Aorta (tissue), 5 donors: ENCODE results near the gene CHST11. TPM values are rescaled to one million over a fixed set of nuclear protein-coding genes. Genes with fewer than 3 reads are reported as not detected.
"Not testable (repeated sequence)": the region's sequence is repeated elsewhere in the genome, so short reads cannot be mapped to it uniquely, and the experiment has no call there.

Source experiments
- ATAC-seq: fragments of 200-7000 bp; cut with Tn5 transposase; one replicate; pipeline ENCODE4 v1.9.1; 2022; ENCODE audit warnings: moderate library complexity; ENCODE audit not compliant: low FRiP score
- DNase-seq, 2 donors: peaks; one replicate each; pipeline ENCODE4 v3.0.0-alpha.2; 2020
- H3K27ac ChIP-seq, 2 donors: one replicate each; pipeline ENCODE4 v1.5.1; 2013; ENCODE audit warnings: low read length in 2 of 2, mild to moderate bottlenecking in 2 of 2, moderate library complexity in 2 of 2, control low read depth in 1 of 2, inconsistent platforms in 1 of 2, low read depth in 1 of 2
- H3K27me3 ChIP-seq, 2 donors: one replicate each; pipeline ENCODE4 v1.6.1; 2013; ENCODE audit warnings: control low read depth in 1 of 2, low read length in 1 of 2, mild to moderate bottlenecking in 1 of 2, moderate library complexity in 1 of 2; ENCODE audit not compliant: insufficient read depth in 2 of 2, control insufficient read depth in 1 of 2
- H3K36me3 ChIP-seq, 2 donors: one replicate each; pipeline ENCODE4 v1.6.1; 2013; ENCODE audit warnings: control low read depth in 1 of 2, low read length in 1 of 2, mild to moderate bottlenecking in 1 of 2; ENCODE audit not compliant: insufficient read depth in 2 of 2, control insufficient read depth in 1 of 2
- H3K4me1 ChIP-seq, 2 donors: one replicate each; pipeline ENCODE4 v1.6.1; 2013; ENCODE audit warnings: low read length in 2 of 2, control low read depth in 1 of 2, mild to moderate bottlenecking in 1 of 2, moderate library complexity in 1 of 2; ENCODE audit not compliant: insufficient read depth in 2 of 2, control insufficient read depth in 1 of 2
- H3K4me3 ChIP-seq, 2 donors: one replicate each; pipeline ENCODE4 v1.5.1; 2013; ENCODE audit warnings: low read length in 2 of 2, control low read depth in 1 of 2, mild to moderate bottlenecking in 1 of 2
- H3K9me3 ChIP-seq: one replicate; pipeline ENCODE4 v1.6.1; 2013; ENCODE audit warnings: mild to moderate bottlenecking, low read length; ENCODE audit not compliant: control insufficient read depth
- WGBS, 2 donors: extraction: QIAGEN DNeasy Blood & Tissue Kit; methylation state at CpG; one replicate each; pipeline ENCODE4 v1.1.7; 2013; 5-methylcytosine and 5-hydroxymethylcytosine counted together
- intact Hi-C, 2 donors: fragments of 100-400 bp; cut with DNase I; formaldehyde crosslinking; loops; one replicate each; pipeline versions ENCODE4 v1.14.2 to v1.15.0; 2022
- polyA plus RNA-seq, 2 donors: library from polyadenylated mRNA; stranded (reverse); fragments of 200-250 nt; gene quantifications; one replicate each; pipeline ENCODE4 v1.2.3, GENCODE V29; 2013
- total RNA-seq, 2 donors: library from RNA; stranded (reverse); fragmentation: NEBNext Ultra II Directional; extraction: Animal tissue kit (Norgen Biotek cat#: 25700); gene quantifications; one replicate each; pipeline ENCODE4 v1.2.1, GENCODE V29; 2021
- donor health status: healthy with polysubstance abuse.
- donor health status: Bipolar disorder and iron deficiency.
- donor health status: DM: no; HTN: no; CAD: no.
- donor health status: DM: no; HTN: no; CAD: no.
- donor health status: DM: yes; HTN: yes; CAD: no.

CHST11 gene
- total and polyA plus RNA-seq, 4 donors, result 2.1 to 31.0 (median 15.7) TPM

DNA sequence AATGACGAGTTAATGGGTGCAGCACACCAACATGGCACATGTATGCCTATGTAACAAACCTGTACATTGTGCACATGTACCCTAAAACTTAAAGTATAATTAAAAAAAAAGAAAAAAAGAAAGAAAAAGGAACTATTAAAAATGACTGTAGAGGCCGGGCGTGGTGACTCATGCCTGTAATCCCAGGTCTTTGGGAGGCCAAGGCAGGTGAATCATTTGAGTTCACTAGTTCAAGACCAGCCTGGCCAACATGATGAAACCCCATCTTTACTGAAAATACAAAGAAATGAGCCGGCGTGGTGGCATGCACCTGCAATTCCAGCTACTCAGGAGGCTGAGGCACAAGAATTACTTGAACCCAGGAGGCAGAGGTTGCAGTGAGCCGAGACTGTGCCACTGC lies 118.0 kb downstream of the CHST11 start:
- H3K4me1 ChIP-seq, H3K9me3 ChIP-seq, intact Hi-C loops, ATAC-seq, H3K27me3 ChIP-seq, DNase-seq, H3K4me3 ChIP-seq, H3K27ac ChIP-seq, H3K36me3 ChIP-seq: not testable (repeated sequence)
- 94 to 95% methylated on average over 6 of the region's 6 CpGs for WGBS, 2 donors

DNA sequence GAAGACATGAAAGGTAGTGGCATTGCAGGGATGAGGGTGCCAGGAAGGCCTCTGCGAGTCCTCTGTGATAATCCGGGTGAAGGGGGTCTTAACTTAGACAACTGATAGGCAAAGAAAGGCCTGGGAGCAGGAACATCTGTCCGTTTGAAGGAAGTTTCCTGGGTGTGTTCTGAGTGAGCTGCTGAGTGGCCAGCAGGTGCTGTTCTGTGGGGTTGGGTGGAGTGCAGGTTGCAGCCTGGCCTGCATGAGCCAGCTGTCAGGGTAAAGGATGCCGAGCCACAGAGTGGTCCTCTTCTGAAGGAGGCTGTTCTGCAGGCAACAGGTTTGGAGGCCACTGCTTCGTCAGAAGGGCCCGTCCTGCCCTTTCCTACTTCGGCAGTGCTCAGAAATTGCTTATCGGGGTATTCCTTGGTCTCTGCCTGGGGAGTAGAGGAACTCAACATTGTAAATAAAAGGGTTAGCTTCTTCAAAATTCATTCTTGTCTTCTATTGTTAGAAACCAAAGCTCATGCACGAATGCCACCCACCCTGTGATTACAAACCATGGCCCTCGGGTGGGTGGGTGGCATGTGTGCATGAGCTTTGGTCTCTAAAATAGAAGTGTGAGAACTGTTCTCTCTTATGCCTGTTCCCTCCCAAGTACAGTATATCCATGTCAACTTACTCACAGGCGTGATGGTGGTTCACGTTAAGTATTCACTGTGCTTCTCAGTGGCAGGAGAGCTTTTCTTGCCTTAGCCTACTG lies 118.9 kb downstream of the CHST11 start:
- WGBS, 2 donors, result 93 to 96% methylated on average over 12 of the region's 12 CpGs
- no peak for ATAC-seq
- H3K36me3 ChIP-seq, result no peaks in the 10 kb centered on the region

DNA sequence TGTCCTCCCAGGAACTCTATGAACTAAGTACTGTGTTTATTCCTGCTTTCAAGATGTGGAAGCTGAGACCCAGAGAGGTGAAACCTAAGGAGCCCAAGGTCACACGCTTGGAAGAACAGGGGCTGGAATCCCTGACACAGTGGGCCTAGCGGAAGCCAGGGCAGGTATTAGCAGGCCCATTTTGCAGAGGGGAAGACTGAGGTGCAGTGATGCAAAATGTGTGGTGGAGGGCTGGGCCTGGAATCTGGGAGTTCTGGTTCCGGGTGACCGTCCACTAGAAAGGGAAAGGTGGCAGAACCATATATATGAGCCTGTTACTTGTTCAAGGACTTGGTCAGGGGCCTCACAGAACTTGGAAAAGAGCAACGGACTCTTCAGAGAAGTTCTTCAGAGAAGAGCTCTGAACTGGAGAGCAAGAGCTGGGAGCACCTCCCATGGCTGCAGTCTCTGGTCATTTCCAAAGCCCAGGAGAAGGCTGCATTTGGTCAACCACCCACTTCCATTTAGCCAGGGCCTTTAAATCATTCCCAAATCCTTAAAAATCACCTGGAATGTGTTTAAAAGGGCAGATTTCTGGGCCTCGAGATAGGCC lies 119.5 kb downstream of the CHST11 start:
- Histone ChIP-seq H3K36me3 (no peaks in the 10 kb centered on the region), H3K9me3 (no peaks in the 10 kb centered on the region), H3K27ac (no peak overlapping the region), H3K4me1 (peaks cover 0 to 2% of the 10 kb centered on the region in 2 donors), H3K27me3 (no peaks in the 10 kb centered on the region), H3K4me3 (no peak overlapping the region)
- intact Hi-C loops, result no loop called here
- DNase-seq (no peak), ATAC-seq (no peak)
- 96 to 98% methylated on average over 6 of the region's 6 CpGs for WGBS, 2 donors

More for the DNA sequence above, 118.9 kb downstream of the CHST11 start:
- Histone ChIP-seq H3K4me3 (no peak overlapping the region), H3K27me3 (no peaks in the 10 kb centered on the region), H3K4me1 (peaks cover 0 to 2% of the 10 kb centered on the region in 2 donors), H3K9me3 (no peaks in the 10 kb centered on the region), H3K27ac (no peak overlapping the region)
- intact Hi-C loops, result no loop called here
- no peak for DNase-seq

DNA sequence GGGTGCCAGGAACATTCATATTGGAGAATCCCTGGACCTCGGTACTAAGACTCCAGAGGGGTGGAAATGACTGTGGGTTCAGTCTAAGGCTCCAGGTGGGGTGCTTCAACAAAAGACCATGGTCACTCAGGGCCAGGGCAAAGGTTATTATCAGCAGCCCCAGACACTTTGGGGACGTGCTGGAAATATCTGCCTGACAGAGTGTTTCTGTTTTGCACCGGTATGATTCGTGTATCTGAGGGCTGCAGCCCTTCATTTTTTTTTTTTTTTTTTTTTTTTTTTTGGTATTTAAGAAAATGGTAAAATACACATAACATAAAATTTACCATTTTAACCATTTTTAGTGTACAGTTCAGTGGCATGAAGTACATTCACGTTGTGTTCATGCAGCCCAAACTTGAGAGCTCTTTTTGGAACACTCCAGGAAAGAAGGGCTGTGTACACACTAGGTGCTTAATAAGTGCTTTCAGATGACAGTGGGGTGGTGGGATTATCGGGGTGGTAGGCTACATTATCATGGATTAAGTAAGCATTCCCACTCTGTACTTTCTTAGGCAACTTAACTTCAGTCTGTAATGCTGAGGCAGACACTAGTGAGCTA lies 120.3 kb downstream of the CHST11 start:
- H3K27me3 ChIP-seq, result no peaks in the 10 kb centered on the region
- peaks cover 0 to 2% of the 10 kb centered on the region in 2 donors for H3K4me1 ChIP-seq
- no peaks in the 10 kb centered on the region for H3K9me3 ChIP-seq
- no peak overlapping the region for H3K4me3 ChIP-seq
- no peaks in the 10 kb centered on the region for H3K36me3 ChIP-seq
- 51 to 54% methylated on average over 6 of the region's 6 CpGs for WGBS, 2 donors
- no peak overlapping the region for H3K27ac ChIP-seq
- intact Hi-C loops, result no loop called here
- no peak for ATAC-seq
- no peak for DNase-seq

DNA sequence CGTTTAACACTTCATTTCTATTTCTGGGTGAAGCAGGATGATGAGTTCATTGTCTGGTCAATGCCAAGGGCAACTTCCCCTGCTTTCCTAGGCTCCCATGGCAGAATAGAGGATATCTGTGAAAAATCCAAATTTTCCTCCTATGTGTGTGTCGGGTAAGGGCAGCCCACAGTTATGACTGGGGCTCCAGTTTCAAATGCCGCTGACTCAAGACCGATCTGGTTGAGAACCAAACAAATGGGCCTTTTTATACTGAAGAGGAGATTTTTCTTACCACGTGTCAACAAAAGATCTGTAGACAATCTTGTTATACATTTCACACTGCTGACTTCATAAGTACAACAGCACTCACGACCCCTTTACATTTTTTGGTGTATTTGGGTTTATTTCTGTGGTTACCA lies 120.8 kb downstream of the CHST11 start:
- Histone ChIP-seq H3K4me1 (peaks cover 0 to 2% of the 10 kb centered on the region in 2 donors), H3K4me3 (no peak overlapping the region), H3K27me3 (no peaks in the 10 kb centered on the region), H3K36me3 (no peaks in the 10 kb centered on the region), H3K9me3 (no peaks in the 10 kb centered on the region), H3K27ac (no peak overlapping the region)
- intact Hi-C loops, result no loop called here
- DNase-seq, result no peak
- ATAC-seq, result no peak
- 34 to 38% methylated on average over 6 of the region's 6 CpGs for WGBS, 2 donors

DNA sequence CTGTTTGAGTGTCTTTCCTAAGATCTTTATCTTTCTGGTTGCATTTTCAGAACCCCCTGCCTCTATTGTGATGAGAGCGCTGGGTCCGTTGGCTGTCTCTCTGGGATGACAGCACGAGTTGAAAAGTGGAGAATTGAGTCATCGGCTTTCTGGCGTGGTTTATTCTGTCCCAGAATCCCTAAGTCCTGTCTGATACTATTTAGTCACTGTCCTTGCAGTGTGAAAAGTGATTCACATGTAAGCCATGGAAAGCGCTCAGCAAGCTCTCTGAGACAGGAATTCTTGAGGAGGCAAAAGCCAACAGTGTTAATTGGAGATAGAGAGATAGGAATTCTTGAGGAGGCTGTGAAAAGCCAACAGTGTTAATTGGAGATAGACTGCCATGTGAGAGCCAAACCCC lies 121.7 kb downstream of the CHST11 start:
- H3K4me1 ChIP-seq, result peaks cover 0 to 2% of the 10 kb centered on the region in 2 donors
- no peak overlapping the region for H3K4me3 ChIP-seq
- ATAC-seq, result no peak

DNA sequence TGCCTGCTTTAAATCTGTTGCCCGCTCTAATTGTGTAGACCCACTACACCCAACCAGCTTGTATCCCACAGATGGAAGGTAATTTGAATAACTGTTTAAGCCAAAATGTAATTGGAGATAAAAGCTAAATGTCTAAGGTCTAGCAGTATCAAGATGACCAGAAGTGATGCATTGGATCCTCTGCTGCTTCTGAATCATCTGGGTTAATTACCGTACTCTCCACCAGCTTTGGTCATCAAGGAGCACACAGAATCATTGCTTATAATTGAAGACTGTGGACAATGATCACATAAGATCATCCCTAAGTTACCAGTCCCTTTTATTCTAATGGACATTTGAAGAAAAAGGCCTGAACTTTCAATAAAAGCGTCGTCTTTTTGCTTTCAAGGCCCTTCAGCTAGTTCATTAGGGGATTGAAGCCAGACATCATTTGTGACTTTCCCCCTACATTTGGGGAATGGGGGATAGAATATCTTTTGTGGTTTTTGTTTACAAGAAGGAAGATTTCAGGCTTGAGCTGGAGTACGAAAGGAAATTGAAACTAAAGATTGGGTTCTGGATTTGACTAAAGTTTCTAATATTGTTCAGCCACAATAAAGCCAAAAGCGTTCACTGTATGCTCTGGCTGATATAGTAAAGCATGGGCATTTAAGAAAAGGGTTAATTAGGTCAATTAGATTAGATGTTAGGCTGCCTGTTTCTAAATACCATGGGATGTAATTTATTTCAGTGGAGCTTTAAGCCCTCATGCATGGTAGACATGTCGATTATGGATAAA lies 123.2 kb downstream of the CHST11 start:
- WGBS, 2 donors, result 76 to 81% methylated on average over 7 of the region's 7 CpGs
- Histone ChIP-seq H3K27ac (no peak overlapping the region), H3K4me3 (no peak overlapping the region), H3K9me3 (no peaks in the 10 kb centered on the region), H3K36me3 (no peaks in the 10 kb centered on the region), H3K4me1 (peaks cover 0 to 2% of the 10 kb centered on the region in 2 donors), H3K27me3 (no peaks in the 10 kb centered on the region)
- DNase-seq (no peak), ATAC-seq (no peak)
- intact Hi-C loops, result no loop called here

More for the DNA sequence above, 121.7 kb downstream of the CHST11 start:
- H3K9me3 ChIP-seq, result no peaks in the 10 kb centered on the region
- WGBS, 2 donors, result 89 to 92% methylated on average over 6 of the region's 6 CpGs
- no peak overlapping the region for H3K27ac ChIP-seq
- no peaks in the 10 kb centered on the region for H3K27me3 ChIP-seq
- intact Hi-C loops, result no loop called here
- no peak for DNase-seq
- H3K36me3 ChIP-seq, result no peaks in the 10 kb centered on the region

DNA sequence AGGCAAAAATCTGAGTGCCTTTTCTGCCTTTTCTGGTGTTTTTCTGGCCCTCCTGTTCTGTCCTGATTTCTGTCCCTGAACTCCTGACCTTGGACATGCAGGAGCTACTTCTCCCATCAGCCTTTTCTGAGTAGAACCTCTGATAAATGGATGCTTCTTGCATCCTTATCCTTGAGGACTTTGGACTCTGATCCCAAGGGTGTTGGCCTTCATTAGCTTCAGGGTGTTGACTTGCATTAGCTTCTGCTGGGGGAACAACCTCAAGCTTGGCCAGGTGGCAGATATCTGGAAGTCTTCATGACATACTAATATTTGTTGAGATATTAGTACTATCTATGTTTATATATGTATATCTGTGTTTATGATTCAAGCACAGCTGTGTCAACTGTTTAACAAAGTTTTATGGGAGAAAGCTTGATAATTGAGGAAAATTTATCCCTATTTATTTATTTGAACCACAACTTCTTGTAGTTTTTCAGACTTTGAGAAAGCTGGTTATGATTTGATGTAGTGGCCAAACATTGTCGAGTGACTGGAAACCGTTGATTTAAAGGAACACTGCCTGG lies 124.3 kb downstream of the CHST11 start:
- Histone ChIP-seq H3K4me3 (no peak overlapping the region), H3K36me3 (no peaks in the 10 kb centered on the region), H3K27ac (no peak overlapping the region), H3K9me3 (no peaks in the 10 kb centered on the region), H3K27me3 (no peaks in the 10 kb centered on the region), H3K4me1 (peaks cover 0 to 2% of the 10 kb centered on the region in 2 donors)
- WGBS, 2 donors, result 30 to 32% methylated on average over 2 of the region's 2 CpGs
- intact Hi-C loops, result no loop called here
- DNase-seq (no peak), ATAC-seq (no peak)
